Measurements from ENCODE around the gene PRR12.

The PRR12 gene

DNA sequence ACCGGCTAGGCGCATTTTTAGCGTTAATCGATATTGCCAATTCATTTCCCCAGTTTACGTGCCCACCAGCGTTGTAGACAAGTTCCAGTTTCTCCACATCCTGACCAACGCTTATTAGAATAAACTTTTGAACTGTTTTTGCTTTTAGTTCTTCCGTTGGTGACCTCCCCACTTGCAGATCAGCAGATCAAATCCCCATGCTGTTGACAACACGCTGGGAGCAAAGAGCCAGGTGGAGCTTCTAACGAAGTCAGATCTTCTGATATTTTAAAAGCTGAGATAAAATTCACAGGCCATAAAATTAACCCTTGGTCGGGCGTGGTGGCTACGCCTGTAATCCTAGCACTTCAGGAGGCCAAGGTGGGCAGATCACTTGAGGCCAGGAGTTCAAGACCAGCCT lies 41.9 kb upstream of the PRR12 start:
- TF ChIP-seq CTCF (IDR thresholded peaks at IDR 0.05; ENCODE audit: low read depth, low read length, missing control alignments): no peak
- in situ Hi-C loops (cut with HindIII; ENCODE audit: low sequenced_read_pairs): no loop called here
- H3K4me3 ChIP-seq (ENCODE audit: low read depth, low read length): no peak overlapping the region
- DNase-seq (ENCODE audit: low read depth): no peak

GRCh38 chr19:49551531-49551930 lies 39.5 kb upstream of the PRR12 start:
- no peak for DNase-seq (ENCODE audit: low read depth)
- H3K4me3 ChIP-seq (ENCODE audit: low read depth, low read length): no peak overlapping the region
- no peak for TF ChIP-seq CTCF (IDR thresholded peaks at IDR 0.05; ENCODE audit: low read depth, low read length, missing control alignments)
- in situ Hi-C loops (cut with HindIII; ENCODE audit: low sequenced_read_pairs): no loop called here

DNA sequence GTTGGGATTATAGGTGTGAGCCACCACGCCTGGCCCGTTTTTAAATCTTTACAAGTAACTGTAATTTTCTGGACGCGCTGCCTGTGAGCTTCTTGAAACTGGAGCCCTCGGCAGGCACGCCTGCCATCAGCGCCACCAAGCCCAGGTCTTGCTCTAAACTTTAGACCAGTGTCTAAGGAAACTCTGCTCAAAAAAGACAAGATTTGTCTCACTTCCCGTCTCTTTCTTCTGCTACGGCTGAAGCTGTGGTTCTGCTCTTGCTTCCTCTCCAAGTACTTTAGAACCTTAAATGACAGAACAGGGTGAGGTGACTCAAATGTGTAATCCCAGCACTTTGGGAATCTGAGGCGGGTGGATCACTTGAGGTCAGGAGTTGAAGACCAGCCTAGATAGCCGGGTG lies 38.2 kb upstream of the PRR12 start:
- in situ Hi-C loops (cut with HindIII; ENCODE audit: low sequenced_read_pairs): no loop called here
- no peak for TF ChIP-seq CTCF (IDR thresholded peaks at IDR 0.05; ENCODE audit: low read depth, low read length, missing control alignments)
- no peak for DNase-seq (ENCODE audit: low read depth)
- no peak overlapping the region for H3K4me3 ChIP-seq (ENCODE audit: low read depth, low read length)

GRCh38 chr19:49553451-49554271 lies 37.3 kb upstream of the PRR12 start:
- DNase-seq (ENCODE audit: low read depth): peak; percentile 8
- in situ Hi-C loops (cut with HindIII; ENCODE audit: low sequenced_read_pairs): no loop called here
- no peak for TF ChIP-seq CTCF (IDR thresholded peaks at IDR 0.05; ENCODE audit: low read depth, low read length, missing control alignments)
- H3K4me3 ChIP-seq (ENCODE audit: low read depth, low read length): no peak overlapping the region

DNA sequence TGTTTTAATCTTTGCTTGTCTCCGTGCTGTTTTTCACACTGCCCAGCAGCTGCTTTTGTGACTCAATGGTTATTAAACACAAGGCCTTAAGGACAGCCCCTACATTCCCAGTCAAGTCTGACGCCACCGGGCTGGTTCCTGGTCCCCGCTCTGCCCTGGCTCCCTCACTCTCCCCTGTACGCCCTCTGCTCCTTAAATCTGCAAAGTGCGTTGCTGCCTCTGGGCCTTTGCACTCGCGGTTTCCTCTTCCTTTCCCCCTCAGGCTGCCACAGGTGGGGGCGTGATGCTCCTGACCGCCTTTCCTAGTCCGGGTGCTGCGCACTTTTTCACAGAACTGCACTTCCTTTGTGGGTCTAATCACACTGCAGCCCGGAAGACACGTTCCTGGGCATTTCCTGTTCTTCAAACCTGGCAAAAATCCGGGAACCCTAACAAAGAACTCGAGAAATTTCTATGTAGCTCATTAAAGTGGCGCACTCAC lies 36.2 kb upstream of the PRR12 start:
- H3K4me3 ChIP-seq (ENCODE audit: low read depth, low read length): no peak overlapping the region
- TF ChIP-seq CTCF (IDR thresholded peaks at IDR 0.05; ENCODE audit: low read depth, low read length, missing control alignments): no peak
- no peak for DNase-seq (ENCODE audit: low read depth)
- in situ Hi-C loops (cut with HindIII; ENCODE audit: low sequenced_read_pairs): no loop called here

DNA sequence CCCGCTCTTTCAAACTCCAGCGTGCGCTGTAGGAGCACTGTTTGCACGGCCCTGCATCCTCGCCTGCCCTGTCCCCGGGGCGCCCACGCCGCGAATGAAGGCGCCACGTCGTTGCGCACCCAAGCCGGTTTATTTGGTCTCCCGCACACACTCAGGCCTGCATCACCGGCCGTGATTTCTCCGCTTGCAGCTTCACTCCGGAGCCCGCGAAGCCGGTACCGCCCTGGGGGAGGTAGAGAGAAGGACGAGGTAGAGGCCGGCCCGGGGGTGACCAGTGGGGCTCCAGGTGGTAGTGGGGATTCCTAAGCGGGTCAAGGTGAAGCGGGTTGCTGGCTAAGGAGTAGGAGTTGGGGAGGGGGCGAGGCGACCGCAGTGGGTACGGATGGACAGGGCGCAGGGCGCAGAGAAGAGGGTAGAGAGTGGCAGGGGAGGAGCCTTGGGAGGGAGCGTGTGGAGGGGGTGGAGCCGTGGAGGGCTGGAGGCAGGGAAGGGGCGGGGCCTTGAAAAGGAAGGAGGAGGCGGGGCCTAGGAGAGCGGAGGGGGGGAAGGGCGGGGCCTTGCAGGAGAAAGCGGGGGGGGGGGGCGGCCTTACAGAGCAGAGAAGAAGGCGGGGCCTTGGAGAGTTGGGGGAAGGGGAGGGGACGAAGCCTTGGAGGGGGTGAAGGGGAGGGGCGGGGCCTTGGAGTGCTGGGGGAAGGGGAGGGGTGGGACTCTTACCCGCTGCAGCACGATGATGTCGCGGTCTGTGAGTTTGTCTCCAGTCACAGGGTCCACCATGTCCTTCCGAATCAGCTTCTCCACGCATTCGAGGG lies 35.2 kb upstream of the PRR12 start:
- no peak overlapping the region for H3K4me3 ChIP-seq (ENCODE audit: low read depth, low read length)
- peak; percentile 9 for DNase-seq (ENCODE audit: low read depth)
- TF ChIP-seq CTCF (IDR thresholded peaks at IDR 0.05; ENCODE audit: low read depth, low read length, missing control alignments): no peak
- in situ Hi-C loops (cut with HindIII; ENCODE audit: low sequenced_read_pairs): no loop called here

Measured in astrocyte of the cerebellum (primary cell).